Measurements from ENCODE around the gene MYL6.

DNA sequence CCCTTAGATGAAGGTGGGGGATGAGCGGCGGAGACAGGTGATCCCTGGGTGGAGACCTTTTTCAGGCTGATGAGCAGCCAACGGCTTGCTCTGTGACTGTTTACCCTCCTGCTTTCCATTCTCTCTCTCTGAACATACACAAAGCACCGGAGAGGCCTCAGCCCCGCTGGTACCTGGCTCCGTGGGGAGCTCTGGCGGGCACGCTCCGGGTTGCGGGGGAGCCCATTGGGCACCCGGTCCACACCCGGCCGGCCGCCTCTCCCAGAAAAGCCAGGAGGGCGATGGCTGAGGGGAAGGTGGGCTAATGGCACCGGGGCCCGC is 30.6 kb downstream of the MYL6 start:
- TF ChIP-seq GATA3 (IDR thresholded peaks at IDR 0.05; ENCODE audit: low read depth, low read length) (no peak), GATA2 (IDR thresholded peaks at IDR 0.05; ENCODE audit: low read depth, low read length) (no peak)
